Chondrocyte (in vitro differentiated cells): Measurements from ENCODE around the gene MTHFD1L. TPM values are rescaled to one million over a fixed set of nuclear protein-coding genes. Genes with fewer than 3 reads are reported as not detected.

Experiments used
- DNase-seq: peaks from one replicate; pipeline ENCODE4 v3.0.0; 2021; ENCODE audit warnings: mixed read lengths, low spot score
- H3K27ac Mint-ChIP-seq: one replicate; pipeline ENCODE4 v1.8.0; 2021; ENCODE audit warnings: mild to moderate bottlenecking, moderate library complexity, mixed read lengths; ENCODE audit not compliant: unreplicated experiment
- H3K27me3 Mint-ChIP-seq: 2 replicates; pipeline ENCODE4 v1.8.0; 2021; ENCODE audit warnings: low read depth, mixed read lengths
- H3K36me3 Mint-ChIP-seq: 2 replicates; pipeline ENCODE4 v1.8.0; 2021; ENCODE audit warnings: low read depth, mixed read lengths
- H3K4me1 Mint-ChIP-seq: 2 replicates; pipeline ENCODE4 v1.8.0; 2021; ENCODE audit warnings: low read depth, mild to moderate bottlenecking, mixed read lengths
- H3K4me3 Mint-ChIP-seq: one replicate; pipeline ENCODE4 v1.8.0; 2021; ENCODE audit warnings: mild to moderate bottlenecking, moderate library complexity, mixed read lengths; ENCODE audit not compliant: unreplicated experiment
- H3K9me3 Mint-ChIP-seq: 2 replicates; pipeline ENCODE4 v1.8.0; 2021; ENCODE audit warnings: low read depth, mixed read lengths
- CTCF ChIP-seq: fragments of 200-600 bp; sonication (generic); IDR thresholded peaks from 2 replicates; pipeline ENCODE4 v1.5.0; 2021; ENCODE audit warnings: antibody characterized with exemption, mild to moderate bottlenecking, moderate library complexity
- total RNA-seq: library from RNA; stranded (reverse); gene quantifications from 3 replicates; pipeline ENCODE4 v1.2.1, GENCODE V29; 2021

Gene MTHFD1L
- total RNA-seq, 1 donor from 2014 or later, result 93.7 TPM

- Mint-ChIP-seq H3K36me3 (peaks cover 8% of the 10 kb centered on the region), H3K27me3 (no peaks in the 10 kb centered on the region), H3K27ac (no peak overlapping the region), H3K9me3 (no peaks in the 10 kb centered on the region), H3K4me1 (peaks cover 27% of the 10 kb centered on the region), H3K4me3 (no peak overlapping the region)
- DNase-seq, result no peak
- TF ChIP-seq CTCF, result no peak
These were observed 134.1 kb downstream of the MTHFD1L start for GRCh38 chr6:150999576-150999975.

GRCh38 chr6:151001387-151002056 lies 136.0 kb downstream of the MTHFD1L start:
- Mint-ChIP-seq H3K4me1 (peaks cover 35% of the 10 kb centered on the region), H3K4me3 (no peak overlapping the region), H3K9me3 (no peaks in the 10 kb centered on the region), H3K27me3 (no peaks in the 10 kb centered on the region), H3K27ac (no peak overlapping the region), H3K36me3 (peaks cover 8% of the 10 kb centered on the region)
- DNase-seq, result no peak
- TF ChIP-seq CTCF, result no peak

- no peak for DNase-seq
- Mint-ChIP-seq H3K9me3 (no peaks in the 10 kb centered on the region), H3K27me3 (no peaks in the 10 kb centered on the region), H3K27ac (no peak overlapping the region), H3K4me1 (peaks cover 37% of the 10 kb centered on the region), H3K36me3 (peaks cover 7% of the 10 kb centered on the region), H3K4me3 (no peak overlapping the region)
- no peak for TF ChIP-seq CTCF
These were observed 136.6 kb downstream of the MTHFD1L start for GRCh38 chr6:151002057-151002450.

- Mint-ChIP-seq H3K9me3 (no peaks in the 10 kb centered on the region), H3K4me1 (peaks cover 41% of the 10 kb centered on the region), H3K27ac (no peak overlapping the region), H3K27me3 (no peaks in the 10 kb centered on the region), H3K4me3 (no peak overlapping the region), H3K36me3 (peaks cover 7% of the 10 kb centered on the region)
- no peak for DNase-seq
- TF ChIP-seq CTCF, result no peak
These were observed 137.0 kb downstream of the MTHFD1L start for GRCh38 chr6:151002491-151002935.

GRCh38 chr6:151004383-151005024 lies 139.0 kb downstream of the MTHFD1L start:
- DNase-seq, result no peak
- Mint-ChIP-seq H3K36me3 (peaks cover 7% of the 10 kb centered on the region), H3K4me3 (no peak overlapping the region), H3K9me3 (no peaks in the 10 kb centered on the region), H3K27me3 (no peaks in the 10 kb centered on the region), H3K4me1 (peaks cover 39% of the 10 kb centered on the region), H3K27ac (peak overlapping the region; percentile 15)
- no peak for TF ChIP-seq CTCF
